GM12878 (cell line): ENCODE measurements around the gene PON1. TPM values are rescaled to one million over a fixed set of nuclear protein-coding genes. Genes with fewer than 3 reads are reported as not detected.

Source experiments
- ATAC-seq: fragments of 200-7000 bp; cut with Tn5 transposase; 3 replicates; pipeline ENCODE4 v1.9.1; 2020; ENCODE audit warnings: mild to moderate bottlenecking, moderate library complexity
- BruUV-seq: library from RNA; stranded (reverse); fragments of 400-500 nt; replicated peaks from 2 replicates; lab custom pipeline; 2021; lab: Mats Ljungman, UMichigan
- CTCF ChIA-PET: fragments of 300-600 bp; sonication (Branson Sonifier 250); formaldehyde crosslinking; extraction: SDS; loops from one replicate; lab custom pipeline; 2021; ENCODE audit warnings: inconsistent platforms; lab: Yijun Ruan, JAX
- POLR2A ChIA-PET: fragments of 350-600 bp; formaldehyde crosslinking; extraction: SDS; loops from one replicate; lab custom pipeline; 2021; ENCODE audit warnings: inconsistent platforms; lab: Charles Lee
- RAD21 ChIA-PET: fragments of 300-600 bp; sonication (Branson Sonifier 250); formaldehyde crosslinking; loops from one replicate; lab custom pipeline; 2023; ENCODE audit warnings: antibody characterized with exemption; ENCODE audit not compliant: unreplicated experiment; lab: Charles Lee
- SMC1A ChIA-PET: fragments of 300-600 bp; sonication (Branson Sonifier 250); formaldehyde crosslinking; loops from one replicate; lab custom pipeline; 2023; ENCODE audit not compliant: unreplicated experiment, uncharacterized antibody; lab: Charles Lee
- DNase-seq: peaks from one replicate; pipeline ENCODE4 v3.0.0-alpha.2; 2011; ENCODE audit warnings: low read depth, low spot score
- FAIRE-seq: peaks from 3 replicates; lab custom pipeline; 2011; peaks lifted over from hg19 to GRCh38; lab: Jason Lieb, UNC
- H2AFZ ChIP-seq: 2 replicates; pipeline ENCODE4 v1.6.0; 2011; ENCODE audit warnings: low read depth, low read length, control low read depth; ENCODE audit not compliant: control insufficient read depth
- H3K27ac ChIP-seq: 2 replicates; pipeline ENCODE4 v1.5.1; 2011; ENCODE audit warnings: control low read depth; ENCODE audit not compliant: control insufficient read depth, insufficient read depth
- H3K27me3 ChIP-seq, 2 experiments: replicated peaks in 1 of 2; 2 replicates each; pipeline versions ENCODE4 v1.6.0 to v1.6.1; 2011; ENCODE audit warnings: low read length in 1 of 2; ENCODE audit not compliant: control insufficient read depth in 2 of 2, insufficient read depth in 2 of 2
- H3K36me3 ChIP-seq, 2 experiments: 2 replicates each; pipeline ENCODE4 v1.5.1; 2011; ENCODE audit warnings: low read length in 1 of 2; ENCODE audit not compliant: control insufficient read depth in 2 of 2, insufficient read depth in 2 of 2
- H3K4me1 ChIP-seq: 2 replicates; pipeline ENCODE4 v1.6.1; 2011; ENCODE audit warnings: mild to moderate bottlenecking, low read length, moderate library complexity, mixed read lengths; ENCODE audit not compliant: control insufficient read depth, insufficient read depth
- H3K4me2 ChIP-seq: 2 replicates; pipeline ENCODE4 v1.6.0; 2011; ENCODE audit warnings: control low read depth; ENCODE audit not compliant: control insufficient read depth, insufficient read depth
- H3K4me3 ChIP-seq: fragments of 200-600 bp; sonication (generic); 2 replicates; pipeline ENCODE4 v1.5.1; 2016
- H3K79me2 ChIP-seq: 2 replicates; pipeline ENCODE4 v1.6.0; 2011; ENCODE audit warnings: low read length; ENCODE audit not compliant: control insufficient read depth, insufficient read depth
- H3K9ac ChIP-seq: 2 replicates; pipeline ENCODE4 v1.8.0; 2011; ENCODE audit warnings: low read length, control low read depth, mixed read lengths; ENCODE audit not compliant: control insufficient read depth, insufficient read depth
- H3K9me3 ChIP-seq: replicated peaks from 3 replicates; pipeline ENCODE4 v1.5.1; 2011; ENCODE audit warnings: mild to moderate bottlenecking, low read length; ENCODE audit not compliant: control insufficient read depth, insufficient read depth
- H4K20me1 ChIP-seq: 2 replicates; pipeline ENCODE4 v1.6.0; 2011; ENCODE audit not compliant: control insufficient read depth, insufficient read depth
- ATF3 ChIP-seq: IDR thresholded peaks from 2 replicates; pipeline ENCODE4 v1.6.1; 2011; ENCODE audit warnings: low read depth, mild to moderate bottlenecking, low read length, moderate library complexity, borderline replicate concordance; ENCODE audit errors: extremely low read depth
- CUX1 ChIP-seq: IDR thresholded peaks from 2 replicates; pipeline ENCODE4 v1.6.1; 2012; ENCODE audit warnings: improper control_type of control experiment, low read depth, low read length; ENCODE audit not compliant: insufficient replicate concordance
- EGR1 ChIP-seq, 2 experiments: IDR thresholded peaks; 1 replicate in 1 of 2; 2 replicates in 1 of 2; pipeline ENCODE4 v1.6.1; 2011 to 2012; ENCODE audit warnings: low read depth in 2 of 2, low read length in 2 of 2, borderline replicate concordance in 1 of 2, mild to moderate bottlenecking in 1 of 2, moderate library complexity in 1 of 2
- EZH2 ChIP-seq: IDR thresholded peaks from 2 replicates; pipeline ENCODE4 v1.6.1; 2012; ENCODE audit warnings: low read depth, mild to moderate bottlenecking, control low read depth, inconsistent platforms, low read length, borderline replicate concordance; ENCODE audit not compliant: control insufficient read depth
- FOS ChIP-seq: IDR thresholded peaks from 3 replicates; pipeline ENCODE4 v1.6.1; 2011; ENCODE audit warnings: borderline replicate concordance; ENCODE audit not compliant: insufficient read length; ENCODE audit errors: extremely low read depth
- FOXK2 ChIP-seq: fragments of 450-650 bp; IDR thresholded peaks from 2 replicates; pipeline ENCODE4 v1.6.1; 2017; ENCODE audit warnings: mild to moderate bottlenecking, moderate library complexity
- JUND ChIP-seq: IDR thresholded peaks from 2 replicates; pipeline ENCODE4 v1.6.1; 2012; ENCODE audit warnings: low read depth, mild to moderate bottlenecking, low read length, improper control_type of control experiment, moderate library complexity
- LARP7 ChIP-seq: fragments of 450-650 bp; IDR thresholded peaks from 2 replicates; pipeline ENCODE4 v1.6.1; 2017; ENCODE audit warnings: mild to moderate bottlenecking
- RAD51 ChIP-seq: fragments of 450-650 bp; IDR thresholded peaks from 2 replicates; pipeline ENCODE4 v1.6.1; 2016; ENCODE audit warnings: moderate library complexity, mild to moderate bottlenecking, inconsistent platforms
- RBBP5 ChIP-seq: fragments of 200-600 bp; sonication (generic); conservative IDR thresholded peaks from 2 replicates; pipeline ENCODE4 v1.6.1; 2016
- YY1 ChIP-seq: IDR thresholded peaks from 2 replicates; pipeline ENCODE4 v1.6.1; 2011; ENCODE audit warnings: low read depth, mild to moderate bottlenecking, low read length
- ZBED1 ChIP-seq: IDR thresholded peaks from 2 replicates; pipeline ENCODE4 v1.6.1; 2016; ENCODE audit warnings: borderline replicate concordance
- WGBS: methylation state at CpG from one replicate; pipeline ENCODE4 v1.1.6; 2016; ENCODE audit warnings: low lambda C conversion rate; ENCODE audit not compliant: insufficient replicate concordance, insufficient coverage; ENCODE audit errors: missing lambda C conversion rate; 5-methylcytosine and 5-hydroxymethylcytosine counted together
- in situ Hi-C: fragments of 300-500 bp; cut with MboI; formaldehyde crosslinking; loops from 9 replicates; pipeline ENCODE4 v1.14.3; 2018; ENCODE audit warnings: mixed read lengths
- intact Hi-C: fragments of 100-400 bp; cut with micrococcal nuclease; formaldehyde crosslinking; loops from one replicate; pipeline ENCODE4 v1.14.2; 2022; ENCODE audit not compliant: unreplicated experiment
- polyA plus RNA-seq, 11 experiments: library from polyadenylated mRNA; depleted of rRNA in 4 of 11; unstranded in 6 of 11; stranded (reverse) in 5 of 11; fragments of >200 nt; fragmentation: Nextera tagmentation in 4 of 11; fragmentation: Illumina TruSeq in 1 of 11; extraction: Ambion mirVana in 4 of 11; extraction: Trizol in 1 of 11; gene quantifications; 1 replicate in 1 of 11; 2 replicates in 10 of 11; pipeline versions ENCODE4 v1.2.1 to v1.2.3, GENCODE V29; 2011 to 2016; ENCODE audit warnings: inconsistent platforms in 2 of 11, missing spikeins in 2 of 11, low read depth in 1 of 11
- total RNA-seq, 4 experiments: library from RNA; depleted of rRNA in 3 of 4; stranded (reverse); fragments of >200 nt in 3 of 4; fragmentation: Illumina TruSeq in 1 of 4; extraction: Trizol in 1 of 4; gene quantifications; 2 replicates each; pipeline versions ENCODE4 v1.2.1 to v1.2.3, GENCODE V29; 2013 to 2021
- TF ChIP-seq, protein P1 (sequence below): fragments of 450-650 bp; IDR thresholded peaks from 2 replicates; pipeline ENCODE4 v1.6.1; 2017; ENCODE audit warnings: mild to moderate bottlenecking, moderate library complexity
- TF ChIP-seq, protein P2 (sequence below): fragments of 450-650 bp; IDR thresholded peaks from 2 replicates; pipeline ENCODE4 v1.6.1; 2017; ENCODE audit warnings: borderline replicate concordance

Gene PON1
- total and polyA plus RNA-seq, 10 of the 15 experiments (the other 5 are each of a cell fraction or from before 2014, with no cell fraction given), result 0.10 to 0.26 (median 0.23) TPM; not detected in 4

- Histone ChIP-seq H3K9me3 (no peaks in the 10 kb centered on the region), H3K36me3 (no peaks in the 10 kb centered on the region), H3K27ac (no peak overlapping the region), H3K79me2 (no peaks in the 10 kb centered on the region), H3K9ac (no peak overlapping the region), H2AFZ (no peak overlapping the region), H3K4me1 (no peaks in the 10 kb centered on the region), H3K27me3 (no peaks in the 10 kb centered on the region), H3K4me2 (no peak overlapping the region), H3K4me3 (no peak overlapping the region), H4K20me1 (no peaks in the 10 kb centered on the region)
- no TSS peak for BruUV-seq
- ChIA-PET RAD21 (no interaction called here), CTCF (interaction anchor here (1.2 to 1.4 kb wide), 2 partner anchors 26 to 211 kb away, joined by 3 read pairs; no protein-coding TSS in a partner anchor), POLR2A (no interaction called here), SMC1A (interaction anchor here (1.5 kb wide), 1 partner anchor 209 kb away, joined by 6 read pairs; no protein-coding TSS in a partner anchor)
- intact Hi-C loops, result no loop called here
- FAIRE-seq, result no peak
- ATAC-seq, result no peak
- in situ Hi-C loops, result no loop called here
- WGBS, result 38% methylated on average over 2 of the region's 2 CpGs
- DNase-seq, result no peak
- TF ChIP-seq ZBED1 (no peak), EZH2 (no peak), JUND (no peak), ATF3 (no peak), YY1 (no peak), RAD51 (no peak), CUX1 (no peak), FOS (no peak), LARP7 (no peak), RBBP5 (no peak), EGR1 (IDR thresholded peaks at IDR 0.05; ENCODE audit: borderline replicate concordance in 1 of 2, low read depth in 2 of 2, low read length in 2 of 2) (no peak), FOXK2 (no peak)
- TF ChIP-seq, protein P1, sequence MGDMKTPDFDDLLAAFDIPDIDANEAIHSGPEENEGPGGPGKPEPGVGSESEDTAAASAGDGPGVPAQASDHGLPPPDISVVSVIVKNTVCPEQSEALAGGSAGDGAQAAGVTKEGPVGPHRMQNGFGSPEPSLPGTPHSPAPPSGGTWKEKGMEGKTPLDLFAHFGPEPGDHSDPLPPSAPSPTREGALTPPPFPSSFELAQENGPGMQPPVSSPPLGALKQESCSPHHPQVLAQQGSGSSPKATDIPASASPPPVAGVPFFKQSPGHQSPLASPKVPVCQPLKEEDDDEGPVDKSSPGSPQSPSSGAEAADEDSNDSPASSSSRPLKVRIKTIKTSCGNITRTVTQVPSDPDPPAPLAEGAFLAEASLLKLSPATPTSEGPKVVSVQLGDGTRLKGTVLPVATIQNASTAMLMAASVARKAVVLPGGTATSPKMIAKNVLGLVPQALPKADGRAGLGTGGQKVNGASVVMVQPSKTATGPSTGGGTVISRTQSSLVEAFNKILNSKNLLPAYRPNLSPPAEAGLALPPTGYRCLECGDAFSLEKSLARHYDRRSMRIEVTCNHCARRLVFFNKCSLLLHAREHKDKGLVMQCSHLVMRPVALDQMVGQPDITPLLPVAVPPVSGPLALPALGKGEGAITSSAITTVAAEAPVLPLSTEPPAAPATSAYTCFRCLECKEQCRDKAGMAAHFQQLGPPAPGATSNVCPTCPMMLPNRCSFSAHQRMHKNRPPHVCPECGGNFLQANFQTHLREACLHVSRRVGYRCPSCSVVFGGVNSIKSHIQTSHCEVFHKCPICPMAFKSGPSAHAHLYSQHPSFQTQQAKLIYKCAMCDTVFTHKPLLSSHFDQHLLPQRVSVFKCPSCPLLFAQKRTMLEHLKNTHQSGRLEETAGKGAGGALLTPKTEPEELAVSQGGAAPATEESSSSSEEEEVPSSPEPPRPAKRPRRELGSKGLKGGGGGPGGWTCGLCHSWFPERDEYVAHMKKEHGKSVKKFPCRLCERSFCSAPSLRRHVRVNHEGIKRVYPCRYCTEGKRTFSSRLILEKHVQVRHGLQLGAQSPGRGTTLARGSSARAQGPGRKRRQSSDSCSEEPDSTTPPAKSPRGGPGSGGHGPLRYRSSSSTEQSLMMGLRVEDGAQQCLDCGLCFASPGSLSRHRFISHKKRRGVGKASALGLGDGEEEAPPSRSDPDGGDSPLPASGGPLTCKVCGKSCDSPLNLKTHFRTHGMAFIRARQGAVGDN, result no peak
- TF ChIP-seq, protein P2, sequence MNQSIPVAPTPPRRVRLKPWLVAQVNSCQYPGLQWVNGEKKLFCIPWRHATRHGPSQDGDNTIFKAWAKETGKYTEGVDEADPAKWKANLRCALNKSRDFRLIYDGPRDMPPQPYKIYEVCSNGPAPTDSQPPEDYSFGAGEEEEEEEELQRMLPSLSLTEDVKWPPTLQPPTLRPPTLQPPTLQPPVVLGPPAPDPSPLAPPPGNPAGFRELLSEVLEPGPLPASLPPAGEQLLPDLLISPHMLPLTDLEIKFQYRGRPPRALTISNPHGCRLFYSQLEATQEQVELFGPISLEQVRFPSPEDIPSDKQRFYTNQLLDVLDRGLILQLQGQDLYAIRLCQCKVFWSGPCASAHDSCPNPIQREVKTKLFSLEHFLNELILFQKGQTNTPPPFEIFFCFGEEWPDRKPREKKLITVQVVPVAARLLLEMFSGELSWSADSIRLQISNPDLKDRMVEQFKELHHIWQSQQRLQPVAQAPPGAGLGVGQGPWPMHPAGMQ, result no peak
Measured at GRCh38 chr7:95267754-95268153, 56.6 kb downstream of the PON1 start.
